Measurements from ENCODE around the gene KRTDAP.

Gene KRTDAP

DNA sequence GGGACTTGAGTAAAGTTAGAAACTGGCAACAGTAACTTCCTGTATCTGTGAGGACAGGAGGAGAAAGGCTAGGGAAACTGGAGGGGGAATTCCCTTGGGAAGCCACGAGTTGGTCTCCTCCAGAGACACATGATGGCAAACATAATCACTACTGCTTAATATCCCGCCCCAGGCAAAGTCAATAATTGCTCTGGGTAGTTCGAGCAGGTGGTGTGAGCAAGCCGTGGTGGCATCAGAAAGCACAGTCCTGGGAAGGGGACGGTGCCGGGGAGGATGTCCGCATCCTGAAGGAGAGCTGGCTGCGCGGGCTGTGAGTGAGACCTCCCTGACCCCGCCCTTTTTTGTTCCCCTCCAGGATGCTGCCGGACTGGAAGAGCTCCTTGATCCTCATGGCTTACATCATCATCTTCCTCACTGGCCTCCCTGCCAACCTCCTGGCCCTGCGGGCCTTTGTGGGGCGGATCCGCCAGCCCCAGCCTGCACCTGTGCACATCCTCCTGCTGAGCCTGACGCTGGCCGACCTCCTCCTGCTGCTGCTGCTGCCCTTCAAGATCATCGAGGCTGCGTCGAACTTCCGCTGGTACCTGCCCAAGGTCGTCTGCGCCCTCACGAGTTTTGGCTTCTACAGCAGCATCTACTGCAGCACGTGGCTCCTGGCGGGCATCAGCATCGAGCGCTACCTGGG, 40.8 kb downstream of the KRTDAP start:
- no peak for TF ChIP-seq JUND (IDR thresholded peaks at IDR 0.05; ENCODE audit: low read depth)
- DNase-seq (ENCODE audit: low read depth in 1 of 2, low spot score in 1 of 2) = peak; percentile 14 to 63
- in situ Hi-C loops (cut with HindIII; ENCODE audit: low pct_unique_long_range_greater_than_20kb, low sequenced_read_pairs) = no loop called here

DNA sequence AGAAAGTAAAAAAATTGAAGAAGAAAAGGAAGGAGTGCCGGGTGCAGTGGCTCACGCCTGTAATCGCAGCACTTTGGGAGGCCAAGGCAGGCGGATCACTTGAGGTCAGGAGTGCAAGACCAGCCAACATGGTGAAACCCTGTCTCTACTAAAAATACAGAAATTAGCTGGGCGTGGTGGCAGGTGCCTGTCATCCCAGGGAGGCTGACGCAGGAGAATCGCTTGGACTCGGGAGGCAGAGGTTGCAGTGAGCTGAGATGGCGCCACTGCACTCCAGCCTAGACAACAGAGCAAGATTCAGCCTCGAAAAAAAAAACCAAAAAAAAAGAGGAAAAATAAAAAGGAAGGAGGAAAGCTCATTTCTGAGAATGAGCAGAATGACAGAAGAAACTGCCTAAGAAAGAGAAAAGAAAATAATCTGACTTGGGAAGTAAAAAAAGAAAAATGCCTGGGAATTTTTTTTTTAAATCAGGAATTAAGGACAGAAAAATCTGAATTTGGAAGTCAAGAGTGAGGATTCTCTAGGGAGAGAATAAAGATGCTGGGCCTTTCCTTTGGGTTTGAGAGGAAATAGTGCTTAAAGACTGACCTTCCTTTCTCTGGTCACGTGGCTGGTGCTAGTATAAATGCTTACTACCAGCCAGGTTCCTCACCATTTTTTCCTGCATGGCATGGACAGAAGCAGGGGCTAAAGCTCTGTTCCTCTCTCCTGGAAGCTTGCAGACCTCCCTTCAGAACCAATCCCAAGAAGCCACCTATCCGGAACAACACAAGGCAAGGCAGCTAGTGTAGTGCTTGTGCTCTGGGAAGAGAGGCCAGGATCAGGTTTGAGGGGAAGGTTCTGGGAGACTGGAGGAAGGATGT, 42.4 kb downstream of the KRTDAP start, which contains the start of gene FFAR2:
TSS of gene FFAR2 (plus strand) at position 652 of the 864 bp plus-strand sequence. CDS start 1,458 bp downstream, outside the sequence.
- in situ Hi-C loops (cut with HindIII; ENCODE audit: low pct_unique_long_range_greater_than_20kb, low sequenced_read_pairs) = no loop called here
- DNase-seq (ENCODE audit: low read depth in 1 of 2, low spot score in 1 of 2) = no peak
- TF ChIP-seq JUND (IDR thresholded peaks at IDR 0.05; ENCODE audit: low read depth) = no peak

DNA sequence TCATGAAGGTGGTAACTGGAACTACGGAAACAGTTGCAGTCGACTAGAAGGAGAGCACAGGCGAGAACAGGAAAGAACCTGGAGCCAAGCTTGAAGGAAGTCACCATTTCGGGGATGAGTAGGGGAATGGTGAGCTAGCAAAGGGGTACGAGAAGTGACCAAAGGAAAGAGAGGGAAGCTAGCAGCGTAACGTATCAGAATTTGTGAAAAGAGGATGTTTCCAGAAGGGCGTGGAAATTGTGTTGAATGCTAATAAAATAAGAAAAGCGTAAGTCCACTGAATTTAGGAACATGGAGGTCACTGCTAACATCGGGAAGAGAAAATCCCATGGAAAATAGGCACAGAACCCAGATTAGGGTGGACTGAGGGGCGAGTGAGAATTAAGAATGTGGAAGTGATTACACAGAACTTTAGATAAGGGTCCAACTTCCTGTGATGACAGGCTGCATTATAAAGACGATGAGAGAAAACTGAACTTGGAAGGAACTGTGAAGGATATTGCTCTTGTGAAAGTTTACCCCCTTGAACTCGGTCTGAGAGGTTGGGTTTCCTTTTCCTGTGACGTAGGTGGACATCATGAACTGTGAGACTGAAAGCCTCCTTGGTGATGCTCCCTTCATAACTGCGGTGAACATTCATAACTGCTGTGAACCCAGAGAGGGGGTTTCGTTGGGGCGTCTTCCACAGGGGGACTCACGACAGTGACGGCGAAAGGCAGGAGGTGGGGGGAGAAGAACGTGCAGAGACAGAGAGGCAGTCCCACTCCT, 44.3 kb downstream of the KRTDAP start:
- TF ChIP-seq JUND (IDR thresholded peaks at IDR 0.05; ENCODE audit: low read depth) = no peak
- in situ Hi-C loops (cut with HindIII; ENCODE audit: low pct_unique_long_range_greater_than_20kb, low sequenced_read_pairs) = no loop called here
- no peak for DNase-seq (ENCODE audit: low read depth in 1 of 2, low spot score in 1 of 2)

DNA sequence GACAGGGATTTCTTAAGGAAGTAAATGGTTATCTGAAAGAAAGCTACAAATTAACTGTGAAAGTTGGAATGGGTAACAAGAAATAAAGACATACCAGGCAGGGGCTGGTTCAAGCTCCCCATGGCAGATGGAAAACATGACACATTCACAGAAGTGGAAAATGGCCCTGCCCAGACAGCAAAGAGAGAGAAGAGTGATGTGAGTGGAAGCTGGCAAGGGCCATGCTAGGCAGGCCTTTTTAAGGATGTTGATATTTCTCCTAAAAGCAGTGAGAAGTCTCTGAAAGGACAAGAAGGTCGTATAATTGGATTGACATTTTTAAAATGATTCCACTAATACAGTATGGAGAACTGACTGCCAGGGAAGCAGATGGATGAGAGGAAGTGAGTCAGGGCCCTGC, 45.5 kb downstream of the KRTDAP start:
- TF ChIP-seq JUND (IDR thresholded peaks at IDR 0.05; ENCODE audit: low read depth) = no peak
- in situ Hi-C loops (cut with HindIII; ENCODE audit: low pct_unique_long_range_greater_than_20kb, low sequenced_read_pairs) = no loop called here
- no peak for DNase-seq (ENCODE audit: low read depth in 1 of 2, low spot score in 1 of 2)

DNA sequence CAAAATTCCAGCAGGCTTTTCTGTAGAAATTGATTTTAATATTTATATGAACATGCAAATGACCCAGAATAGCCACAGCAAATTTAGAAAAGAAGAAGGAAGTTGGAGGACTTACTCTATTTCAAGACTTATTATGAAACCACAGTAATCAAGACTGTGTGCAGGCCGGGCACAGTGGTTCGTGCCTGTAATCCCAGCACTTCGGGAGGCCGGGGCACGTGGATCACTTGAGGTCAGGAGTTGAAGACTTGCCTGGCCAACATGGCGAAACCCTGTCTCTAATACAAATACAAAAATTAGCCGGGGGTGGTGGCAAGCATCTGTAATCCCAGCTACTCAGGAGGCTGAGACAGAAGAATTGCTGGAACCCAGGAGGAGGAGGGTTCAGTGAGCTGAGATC, 48.2 kb downstream of the KRTDAP start:
- in situ Hi-C loops (cut with HindIII; ENCODE audit: low pct_unique_long_range_greater_than_20kb, low sequenced_read_pairs) = no loop called here
- DNase-seq (ENCODE audit: low read depth in 1 of 2, low spot score in 1 of 2) = no peak
- TF ChIP-seq JUND (IDR thresholded peaks at IDR 0.05; ENCODE audit: low read depth) = no peak

DNA sequence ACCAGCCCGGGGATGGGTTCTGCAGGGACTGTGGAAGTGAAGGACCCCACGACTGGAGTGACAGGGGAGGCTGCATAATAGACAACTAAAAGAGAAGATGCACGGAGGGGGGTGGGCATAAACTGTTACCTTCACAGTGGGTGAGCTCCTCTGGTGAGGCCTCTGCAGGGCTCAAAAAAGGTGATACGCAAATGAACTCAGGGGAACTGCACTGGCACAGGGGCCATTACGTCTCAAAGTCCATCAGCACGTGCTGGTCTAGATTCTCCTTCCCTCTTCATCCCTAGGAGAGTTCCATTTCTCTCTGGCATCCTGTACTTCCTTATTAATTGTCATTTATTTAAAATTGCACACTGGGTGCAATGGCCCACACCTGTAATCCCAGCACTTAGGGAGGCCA, 50.3 kb downstream of the KRTDAP start:
- in situ Hi-C loops (cut with HindIII; ENCODE audit: low pct_unique_long_range_greater_than_20kb, low sequenced_read_pairs) = no loop called here
- DNase-seq (ENCODE audit: low read depth in 1 of 2, low spot score in 1 of 2) = no peak
- TF ChIP-seq JUND (IDR thresholded peaks at IDR 0.05; ENCODE audit: low read depth) = no peak

DNA sequence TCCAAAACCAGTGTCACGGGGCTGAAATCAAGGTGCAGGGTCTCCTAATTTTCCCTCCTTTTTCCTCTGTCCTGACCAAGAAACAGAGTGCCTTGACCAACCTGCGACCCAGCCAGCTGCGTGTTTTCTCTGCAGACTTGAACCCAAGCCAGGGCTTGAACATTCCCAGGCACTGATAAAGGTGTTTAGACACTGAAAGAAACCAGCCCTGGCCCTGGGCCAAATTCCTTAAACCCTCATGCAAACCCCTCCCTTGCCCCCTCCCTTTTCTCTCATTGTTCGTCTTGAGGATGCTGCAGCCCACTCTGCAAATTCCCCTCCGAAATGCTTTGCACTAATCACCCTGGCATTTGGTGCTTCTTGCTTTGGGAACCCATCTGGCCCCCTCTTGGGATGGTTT, 51.7 kb downstream of the KRTDAP start:
- no peak for TF ChIP-seq JUND (IDR thresholded peaks at IDR 0.05; ENCODE audit: low read depth)
- in situ Hi-C loops (cut with HindIII; ENCODE audit: low pct_unique_long_range_greater_than_20kb, low sequenced_read_pairs) = no loop called here
- DNase-seq (ENCODE audit: low read depth in 1 of 2, low spot score in 1 of 2) = no peak

DNA sequence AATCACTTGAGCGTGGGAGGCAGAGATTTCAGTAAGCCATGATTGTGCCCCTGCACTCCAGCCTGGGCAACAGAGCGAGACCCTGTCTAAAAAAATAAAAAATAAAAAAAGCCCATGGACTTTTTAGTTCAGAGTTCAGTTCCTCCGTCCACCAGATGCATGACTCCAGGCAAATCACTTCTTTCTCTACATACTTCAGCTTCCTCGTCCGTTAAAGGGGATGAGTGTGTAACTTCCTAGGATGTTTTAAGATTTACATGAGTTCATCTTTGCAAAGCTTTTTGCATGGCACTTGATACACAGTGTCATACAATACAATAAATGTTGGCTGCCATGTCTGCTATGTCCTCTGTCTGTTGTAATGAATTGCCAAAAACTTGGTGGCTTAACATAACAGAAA, 52.2 kb downstream of the KRTDAP start:
- in situ Hi-C loops (cut with HindIII; ENCODE audit: low pct_unique_long_range_greater_than_20kb, low sequenced_read_pairs) = no loop called here
- no peak for TF ChIP-seq JUND (IDR thresholded peaks at IDR 0.05; ENCODE audit: low read depth)
- no peak for DNase-seq (ENCODE audit: low read depth in 1 of 2, low spot score in 1 of 2)

DNA sequence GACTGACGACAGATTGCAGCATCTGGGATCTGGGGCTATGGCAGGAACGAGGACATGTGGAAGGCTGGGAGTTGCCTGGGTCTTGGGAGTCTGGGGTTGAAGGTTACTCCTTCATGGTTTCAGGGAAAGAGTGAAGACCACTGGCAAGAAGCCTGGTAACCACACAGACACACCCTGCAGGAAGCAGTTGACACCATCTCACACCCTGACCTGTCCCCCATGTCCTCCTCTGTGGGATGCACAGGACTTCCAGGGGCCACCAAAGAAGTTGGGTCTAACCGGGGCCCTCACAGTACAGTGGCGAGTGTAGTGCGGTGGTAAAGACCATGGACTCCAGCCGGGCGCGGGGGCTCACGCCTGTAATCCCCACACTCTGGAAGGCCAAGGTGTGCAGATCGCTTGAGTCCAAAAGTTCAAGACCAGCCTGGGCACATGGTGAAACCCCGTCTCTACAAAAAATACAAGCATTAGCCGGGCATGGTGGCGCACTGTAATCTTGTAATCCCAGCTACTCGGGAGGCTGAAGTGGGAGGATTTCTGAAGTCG, 52.8 kb downstream of the KRTDAP start:
- in situ Hi-C loops (cut with HindIII; ENCODE audit: low pct_unique_long_range_greater_than_20kb, low sequenced_read_pairs) = no loop called here
- no peak for TF ChIP-seq JUND (IDR thresholded peaks at IDR 0.05; ENCODE audit: low read depth)

More for the DNA sequence above, 52.8 kb downstream of the KRTDAP start:
- no peak for DNase-seq (ENCODE audit: low read depth in 1 of 2, low spot score in 1 of 2)
